GM21737 (cell line): ENCODE measurements around the gene IL11RA.

ENCODE experiments used
- ATAC-seq: cut with Tn5 transposase; IDR thresholded peaks from one replicate; pipeline ENCODE4 v1.9.1; 2021; ENCODE audit warnings: mild to moderate bottlenecking, moderate library complexity; ENCODE audit not compliant: unreplicated experiment

Gene IL11RA

GRCh38 chr9:34651876-34652601 is at the start of gene IL11RA:
TSS of gene IL11RA (plus strand) at chr9:34652185. CDS start at chr9:34655218, 3,033 bp downstream.
- ATAC-seq, result no peak

GRCh38 chr9:34603610-34604231 is 48.3 kb upstream of the IL11RA start:
- ATAC-seq, result peak; percentile 59

GRCh38 chr9:34606190-34606589 is 45.8 kb upstream of the IL11RA start:
- no peak for ATAC-seq

GRCh38 chr9:34606905-34607304 is 45.1 kb upstream of the IL11RA start:
- ATAC-seq, result no peak

GRCh38 chr9:34607331-34607730 is 44.7 kb upstream of the IL11RA start:
- ATAC-seq, result no peak

- no peak for ATAC-seq
Observed at GRCh38 chr9:34610434-34611206, 41.4 kb upstream of the IL11RA start.

- ATAC-seq, result peak; percentile 10
Observed at GRCh38 chr9:34611251-34611810, 40.7 kb upstream of the IL11RA start.

- ATAC-seq, result peak; percentile 84
Observed at GRCh38 chr9:34611811-34612787, 39.9 kb upstream of the IL11RA start, which contains the start of gene RPP25L. TSS of gene RPP25L (minus strand) at chr9:34612097. CDS start at chr9:34611296, 801 bp downstream.

GRCh38 chr9:34612788-34613390 is 39.1 kb upstream of the IL11RA start:
- peak; percentile 50 for ATAC-seq

- no peak for ATAC-seq
Observed at GRCh38 chr9:34615132-34615531, 36.9 kb upstream of the IL11RA start.

- peak; percentile 98 for ATAC-seq
Observed at GRCh38 chr9:34620061-34620994, 31.7 kb upstream of the IL11RA start, which contains the start of gene DCTN3. TSS of gene DCTN3 (minus strand) at chr9:34620495. CDS start at chr9:34620464, 31 bp downstream.

GRCh38 chr9:34623374-34624235 is 28.4 kb upstream of the IL11RA start:
- no peak for ATAC-seq

GRCh38 chr9:34624475-34625185 is 27.4 kb upstream of the IL11RA start:
- ATAC-seq, result no peak

- ATAC-seq, result no peak
Observed at GRCh38 chr9:34625186-34625486, 26.8 kb upstream of the IL11RA start.

GRCh38 chr9:34627716-34628655 is 24.0 kb upstream of the IL11RA start:
- no peak for ATAC-seq
